ENCODE measurements around the gene MORN1.

Gene MORN1

DNA sequence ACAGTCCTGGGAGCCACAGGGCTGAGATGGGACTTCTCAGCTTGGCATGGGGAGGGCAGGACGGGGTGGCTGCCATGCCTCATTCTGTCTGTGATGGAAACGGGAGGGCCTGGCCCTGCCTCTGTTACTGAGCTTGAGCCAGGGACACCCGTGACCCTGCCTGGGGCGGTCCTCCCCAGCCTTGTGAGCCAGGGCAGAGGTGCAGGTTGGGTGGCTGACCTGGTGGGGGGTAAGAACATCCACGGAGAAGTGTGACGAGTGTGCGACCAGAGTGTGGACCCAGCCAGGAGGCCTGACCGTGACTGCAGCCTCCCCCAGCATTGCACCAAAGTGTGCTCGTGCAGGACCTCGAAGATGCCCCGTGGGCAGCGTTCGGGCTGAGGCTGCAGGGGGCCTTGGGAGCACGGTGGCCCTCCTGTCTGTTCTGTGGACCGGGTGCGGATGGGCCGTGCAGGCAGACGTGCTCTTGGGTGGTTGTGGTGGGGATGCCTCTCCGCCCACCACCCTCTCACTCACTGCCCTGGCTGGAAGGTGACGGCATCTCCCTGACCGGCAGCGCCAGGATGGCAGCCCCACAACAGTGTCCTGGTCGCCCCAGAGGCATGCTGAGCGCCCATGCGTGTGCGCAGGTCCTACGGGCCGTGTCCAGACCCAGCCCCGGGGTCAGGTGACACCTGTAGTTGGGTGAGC lies 117.8 kb downstream of the MORN1 start:
- no peak for DNase-seq (ENCODE audit: low spot score)

DNA sequence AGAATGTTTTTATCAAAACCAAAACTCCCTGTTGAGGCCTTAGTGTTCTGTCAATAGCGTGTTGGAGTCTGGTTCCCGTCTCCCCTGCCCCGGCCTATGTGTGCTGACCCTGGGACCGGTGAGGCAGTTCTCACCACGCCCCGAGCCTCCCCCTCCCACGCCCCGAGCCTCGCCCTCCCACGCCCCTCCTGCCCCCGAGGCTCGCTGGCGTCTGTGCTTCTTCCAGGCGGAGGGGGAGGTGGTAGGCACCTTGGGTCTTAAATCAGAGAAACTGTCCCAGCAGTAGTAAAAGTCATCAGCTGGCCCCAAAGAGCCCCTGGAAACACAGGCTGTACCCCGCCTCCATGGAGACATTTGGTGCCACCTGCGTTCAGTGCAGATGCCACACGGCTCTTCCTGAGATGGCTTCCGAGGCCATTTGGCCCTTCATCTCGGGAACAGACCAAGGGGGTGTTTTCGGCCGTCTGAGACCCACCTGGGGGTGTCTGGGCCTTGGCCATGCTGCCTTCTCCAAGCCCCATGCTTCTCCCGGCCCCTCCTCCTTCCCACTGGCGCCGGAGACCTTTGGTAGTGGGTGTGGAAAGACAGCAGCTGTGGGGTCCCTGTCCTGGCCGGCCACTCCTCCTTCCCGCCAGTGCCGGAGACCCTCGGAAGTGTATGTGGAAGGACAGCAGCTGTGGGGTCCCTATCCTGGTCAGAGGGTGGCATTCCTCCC lies 118.5 kb downstream of the MORN1 start:
- no peak for DNase-seq (ENCODE audit: low spot score)

DNA sequence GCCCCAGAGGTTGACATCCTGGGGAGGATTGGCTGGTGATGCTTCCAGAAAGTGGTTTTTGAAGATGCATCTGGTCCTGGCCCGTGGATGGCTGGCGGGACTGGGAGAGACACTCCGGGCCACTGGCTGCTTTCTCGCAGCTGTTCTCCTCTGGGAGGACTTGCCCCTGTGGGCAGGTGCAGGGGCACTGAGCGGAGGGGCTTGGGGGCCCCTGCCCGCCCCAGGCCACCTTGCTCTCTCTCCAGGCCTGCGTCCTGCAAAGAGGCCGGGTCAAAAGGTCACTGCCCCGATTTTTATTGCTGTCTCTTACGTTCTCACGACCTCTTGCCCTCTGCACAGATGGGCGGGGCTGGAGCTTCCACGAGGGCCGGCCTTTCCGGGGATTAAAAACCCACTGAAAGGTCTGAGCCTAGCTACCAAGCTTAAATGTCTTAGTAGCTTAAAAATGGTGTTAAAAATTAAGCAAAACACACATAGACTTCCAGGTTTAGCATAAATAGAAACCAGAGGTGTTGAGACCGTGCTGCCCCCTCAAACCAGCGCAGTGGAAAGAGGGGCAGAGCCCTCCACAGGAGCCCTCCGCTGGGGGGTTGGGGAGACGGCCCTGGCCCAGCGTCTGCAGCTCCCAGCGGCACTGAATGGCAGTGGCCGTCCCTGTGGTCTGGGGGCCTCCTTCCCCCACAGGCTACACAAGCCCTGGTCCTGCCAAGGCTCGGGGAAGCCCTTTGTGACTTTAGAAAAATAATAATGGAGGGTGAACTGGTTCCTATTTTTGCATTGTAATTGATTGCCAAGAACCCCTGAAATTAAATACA lies 119.3 kb downstream of the MORN1 start:
- no peak for DNase-seq (ENCODE audit: low spot score)

Data from AG08396 (cell line).